GM23338 (cell line): ENCODE data around the gene AHI1. TPM values are rescaled to one million over a fixed set of nuclear protein-coding genes. Genes with fewer than 3 reads are reported as not detected.

ENCODE experiments used
- ATAC-seq: fragments of 200-7000 bp; cut with Tn5 transposase; 3 replicates; pipeline ENCODE4 v1.9.1; 2020
- DNase-seq: peaks from one replicate; pipeline ENCODE4 v3.0.0-alpha.2; 2015; ENCODE audit warnings: low spot score
- H2AFZ ChIP-seq: fragments of 200-600 bp; sonication (generic); 2 replicates; pipeline ENCODE4 v1.8.0; 2016; ENCODE audit warnings: antibody characterized with exemption, mild to moderate bottlenecking, moderate library complexity
- H3F3A ChIP-seq: fragments of 200-600 bp; sonication (generic); replicated peaks from 2 replicates; pipeline ENCODE4 v1.8.0; 2017; ENCODE audit warnings: antibody characterized with exemption, mixed run types, low read depth
- H3K27ac ChIP-seq: fragments of 200-600 bp; sonication (generic); 2 replicates; pipeline ENCODE4 v1.6.1; 2016; ENCODE audit warnings: low read depth
- H3K27me3 ChIP-seq: fragments of 200-600 bp; sonication (generic); 2 replicates; pipeline ENCODE4 v1.8.0; 2016; ENCODE audit warnings: mild to moderate bottlenecking, mixed run types, moderate library complexity; ENCODE audit not compliant: insufficient read depth
- H3K36me3 ChIP-seq: fragments of 200-600 bp; sonication (generic); 2 replicates; pipeline ENCODE4 v1.8.0; 2016; ENCODE audit warnings: mild to moderate bottlenecking; ENCODE audit not compliant: insufficient read depth
- H3K4me1 ChIP-seq: fragments of 200-600 bp; sonication (generic); 2 replicates; pipeline ENCODE4 v1.8.0; 2016; ENCODE audit warnings: mild to moderate bottlenecking, moderate library complexity; ENCODE audit not compliant: insufficient read depth
- H3K4me2 ChIP-seq: fragments of 200-600 bp; sonication (generic); 2 replicates; pipeline ENCODE4 v1.7.1; 2017; ENCODE audit warnings: mixed run types
- H3K4me3 ChIP-seq: fragments of 200-600 bp; sonication (generic); 2 replicates; pipeline ENCODE4 v1.6.1; 2016; ENCODE audit warnings: mixed run types
- H3K79me2 ChIP-seq: fragments of 200-600 bp; sonication (generic); replicated peaks from 2 replicates; pipeline ENCODE4 v1.8.0; 2017; ENCODE audit warnings: mild to moderate bottlenecking; ENCODE audit not compliant: insufficient read depth
- H3K9me2 ChIP-seq: fragments of 200-600 bp; sonication (generic); 2 replicates; pipeline ENCODE4 v1.8.0; 2017; ENCODE audit not compliant: insufficient read depth
- H4K20me1 ChIP-seq: fragments of 200-600 bp; sonication (generic); replicated peaks from 2 replicates; pipeline ENCODE4 v1.8.0; 2017; ENCODE audit warnings: mild to moderate bottlenecking; ENCODE audit not compliant: insufficient read depth
- H3K27ac Mint-ChIP-seq: 2 replicates; pipeline ENCODE4 v1.8.0; 2020; ENCODE audit warnings: inconsistent platforms, mild to moderate bottlenecking, moderate library complexity, mixed read lengths
- H3K27me3 Mint-ChIP-seq: 3 replicates; pipeline ENCODE4 v1.8.0; 2022; ENCODE audit warnings: low read depth, mild to moderate bottlenecking, moderate library complexity, mixed read lengths, inconsistent platforms; ENCODE audit not compliant: insufficient read depth, poor library complexity
- H3K36me3 Mint-ChIP-seq: 3 replicates; pipeline ENCODE4 v1.8.0; 2021; ENCODE audit warnings: low read depth, mild to moderate bottlenecking, inconsistent platforms, moderate library complexity, mixed read lengths
- H3K4me1 Mint-ChIP-seq: 3 replicates; pipeline ENCODE4 v1.8.0; 2020; ENCODE audit warnings: mild to moderate bottlenecking, inconsistent platforms, mixed read lengths
- H3K4me3 Mint-ChIP-seq: 3 replicates; pipeline ENCODE4 v1.8.0; 2021; ENCODE audit warnings: moderate library complexity, mild to moderate bottlenecking, inconsistent platforms, mixed read lengths
- H3K9me3 Mint-ChIP-seq: 3 replicates; pipeline ENCODE4 v1.8.0; 2020; ENCODE audit warnings: moderate library complexity, mild to moderate bottlenecking, inconsistent platforms, mixed read lengths
- CREB1 ChIP-seq: fragments of 250-450 bp; sonication (Bioruptor Pico); IDR thresholded peaks from 2 replicates; pipeline ENCODE4 v1.5.0; 2020; ENCODE audit warnings: low read depth, mild to moderate bottlenecking, moderate library complexity
- CTCF ChIP-seq, 2 experiments: fragments of 200-600 bp in 1 of 2; sonication (generic) in 1 of 2; conservative IDR thresholded peaks; 2 replicates each; pipeline versions ENCODE4 v1.5.1 to v1.6.1; 2016 to 2017; ENCODE audit warnings: antibody characterized with exemption in 2 of 2, low read depth in 2 of 2, mild to moderate bottlenecking in 2 of 2, moderate library complexity in 1 of 2
- ETS1 ChIP-seq: IDR thresholded peaks from 2 replicates; pipeline ENCODE4 v1.6.1; 2016; ENCODE audit warnings: antibody characterized with exemption
- EZH2 ChIP-seq: fragments of 200-600 bp; sonication (generic); IDR thresholded peaks from one replicate; pipeline ENCODE4 v1.8.0; 2017; ENCODE audit warnings: antibody characterized with exemption, mild to moderate bottlenecking, low read depth; ENCODE audit not compliant: unreplicated experiment
- JUNB ChIP-seq: IDR thresholded peaks from one replicate; pipeline ENCODE4 v1.6.1; 2016; ENCODE audit warnings: antibody characterized with exemption; ENCODE audit not compliant: unreplicated experiment
- NANOG ChIP-seq: IDR thresholded peaks from 2 replicates; pipeline ENCODE4 v1.6.1; 2016; ENCODE audit warnings: antibody characterized with exemption, borderline replicate concordance
- REST ChIP-seq: IDR thresholded peaks from one replicate; pipeline ENCODE4 v1.6.1; 2018; ENCODE audit warnings: antibody characterized with exemption; ENCODE audit not compliant: unreplicated experiment
- STAT1 ChIP-seq: IDR thresholded peaks from one replicate; pipeline ENCODE4 v1.6.1; 2016; ENCODE audit warnings: antibody characterized with exemption; ENCODE audit not compliant: unreplicated experiment
- ZNF114 ChIP-seq: fragments of 250-450 bp; sonication (Bioruptor Pico); IDR thresholded peaks from 2 replicates; pipeline ENCODE4 v1.5.0; 2020; ENCODE audit warnings: mild to moderate bottlenecking, moderate library complexity
- ZNF462 ChIP-seq: fragments of 250-450 bp; sonication (Bioruptor Pico); IDR thresholded peaks from 2 replicates; pipeline ENCODE4 v1.5.0; 2020; ENCODE audit warnings: mild to moderate bottlenecking, moderate library complexity
- polyA plus RNA-seq: library from polyadenylated mRNA; unstranded; fragments of >200 nt; fragmentation: Nextera tagmentation; extraction: Ambion mirVana; gene quantifications from 2 replicates; pipeline ENCODE4 v1.2.1, GENCODE V29; 2016
- total RNA-seq: library from RNA; depleted of rRNA; stranded (reverse); fragments of >200 nt; shearing (Covaris generic); gene quantifications from 2 replicates; pipeline ENCODE4 v1.2.3, GENCODE V29; 2014

The AHI1 gene
- total and polyA plus RNA-seq, 2 experiments from 2014 or later = 19.8 to 72.9 TPM

- H3K27me3 ChIP-seq = no peaks in the 10 kb centered on the region
- no peaks in the 10 kb centered on the region for H3K9me3 Mint-ChIP-seq
- H3K4me3 ChIP-seq = no peak overlapping the region
- H3K79me2 ChIP-seq = no peaks in the 10 kb centered on the region
- H3K4me3 Mint-ChIP-seq = no peak overlapping the region
- no peaks in the 10 kb centered on the region for H3K36me3 ChIP-seq
- no peaks in the 10 kb centered on the region for H4K20me1 ChIP-seq
- ATAC-seq (no peak; the same call in 1 of the 3 replicates), DNase-seq (peak; percentile 31)
- no peak for TF ChIP-seq EZH2
- TF ChIP-seq CREB1 (CRISPR knock-in tag) = no peak
- TF ChIP-seq CTCF (conservative IDR thresholded peaks at IDR 0.05; ENCODE audit: low read depth in 2 of 2) = no peak
- no peak for TF ChIP-seq ETS1
- TF ChIP-seq JUNB = no peak
- no peak for TF ChIP-seq NANOG
- no peak for TF ChIP-seq STAT1
- no peak for TF ChIP-seq ZNF114 (CRISPR knock-in tag)
- TF ChIP-seq ZNF462 = no peak
- TF ChIP-seq REST = no peak
- no peak overlapping the region for H3K27ac Mint-ChIP-seq
- H3K4me1 ChIP-seq = no peaks in the 10 kb centered on the region
- no peak overlapping the region for H3K27ac ChIP-seq
- 0 out of 3 replicates have a peak, but pooled peaks cover 2% of the 10 kb centered on the region for H3K4me1 Mint-ChIP-seq
- no peak overlapping the region for H3K4me2 ChIP-seq
- H3K36me3 Mint-ChIP-seq = no peaks in the 10 kb centered on the region
- H2AFZ ChIP-seq = no peak overlapping the region
- H3F3A ChIP-seq = no peaks in the 10 kb centered on the region
- H3K9me2 ChIP-seq = 0 out of 2 replicates have a peak, but pooled peaks cover 4% of the 10 kb centered on the region
- H3K27me3 Mint-ChIP-seq = no peaks in the 10 kb centered on the region
Measured at GRCh38 chr6:135514706-135515105, 17.2 kb upstream of the AHI1 start.
